HL-60 (cell line): ENCODE data around the gene ZFP57.

Experiments
- DNase-seq, 2 experiments: peaks; one replicate each; pipeline ENCODE4 v3.0.0-alpha.2; 2010 to 2020; ENCODE audit warnings: low read depth in 1 of 2, low spot score in 1 of 2
- H3K27ac ChIP-seq: fragments of 250-450 bp; sonication (Bioruptor Pico); replicated peaks from 2 replicates; pipeline ENCODE4 v1.5.1; 2020; ENCODE audit warnings: mild to moderate bottlenecking, moderate library complexity
- H3K27me3 ChIP-seq: fragments of 250-450 bp; sonication (Bioruptor Pico); 2 replicates; pipeline ENCODE4 v1.5.1; 2021; ENCODE audit warnings: mild to moderate bottlenecking, moderate library complexity; ENCODE audit not compliant: insufficient read depth, poor library complexity, severe bottlenecking
- H3K4me3 ChIP-seq: replicated peaks from 2 replicates; pipeline ENCODE4 v1.5.1; 2011; ENCODE audit warnings: mild to moderate bottlenecking, control low read depth, low read length; ENCODE audit not compliant: insufficient read depth
- GABPA ChIP-seq: IDR thresholded peaks from 2 replicates; pipeline ENCODE4 v1.6.1; 2012; ENCODE audit warnings: low read depth
- POLR2AphosphoS5 ChIP-seq: IDR thresholded peaks from 2 replicates; pipeline ENCODE4 v1.6.1; 2012; ENCODE audit warnings: low read depth
- SPI1 ChIP-seq: IDR thresholded peaks from 2 replicates; pipeline ENCODE4 v1.6.1; 2012; ENCODE audit warnings: low read depth, mild to moderate bottlenecking, borderline replicate concordance
- TF ChIP-seq, protein P1 (sequence below): IDR thresholded peaks from one replicate; pipeline ENCODE4 v1.5.1; 2011; ENCODE audit warnings: low read length, control low read depth, inconsistent platforms; ENCODE audit not compliant: insufficient read depth
- TF ChIP-seq, protein P2 (sequence below): IDR thresholded peaks from 2 replicates; pipeline ENCODE4 v1.6.1; 2012; ENCODE audit warnings: low read depth; ENCODE audit not compliant: insufficient replicate concordance

ZFP57 gene

DNA sequence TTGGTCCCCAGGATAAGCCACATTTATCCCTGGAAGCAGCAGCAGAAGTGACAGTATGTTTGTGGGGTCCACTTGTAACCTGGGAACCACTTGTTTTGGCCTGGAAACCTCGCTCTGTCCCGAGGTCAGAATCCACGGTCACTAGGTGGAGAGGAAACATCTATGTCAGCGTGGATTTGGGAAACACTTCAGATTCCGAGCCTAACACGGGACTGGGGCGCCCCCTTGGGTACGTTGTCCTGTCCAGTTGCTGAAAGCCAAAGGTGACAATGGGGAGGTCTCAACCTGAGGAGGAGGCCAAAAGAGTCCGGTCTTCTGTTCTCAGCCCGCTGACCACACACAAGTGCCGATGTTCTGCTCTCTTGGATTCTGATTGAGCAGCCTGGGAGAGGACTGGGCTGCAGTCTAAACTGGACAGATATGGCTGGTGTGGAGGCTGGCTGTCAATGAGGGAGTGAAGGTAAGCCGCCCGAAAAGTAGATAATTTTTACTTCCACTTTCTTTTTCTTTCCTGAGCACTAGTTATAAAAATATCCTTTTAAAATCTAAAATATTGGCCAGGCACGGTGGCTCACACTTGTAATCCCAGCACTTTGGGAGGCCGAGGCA is 4.9 kb upstream of the ZFP57 start:
- no peak overlapping the region for H3K27ac ChIP-seq
- no peak for DNase-seq

DNA sequence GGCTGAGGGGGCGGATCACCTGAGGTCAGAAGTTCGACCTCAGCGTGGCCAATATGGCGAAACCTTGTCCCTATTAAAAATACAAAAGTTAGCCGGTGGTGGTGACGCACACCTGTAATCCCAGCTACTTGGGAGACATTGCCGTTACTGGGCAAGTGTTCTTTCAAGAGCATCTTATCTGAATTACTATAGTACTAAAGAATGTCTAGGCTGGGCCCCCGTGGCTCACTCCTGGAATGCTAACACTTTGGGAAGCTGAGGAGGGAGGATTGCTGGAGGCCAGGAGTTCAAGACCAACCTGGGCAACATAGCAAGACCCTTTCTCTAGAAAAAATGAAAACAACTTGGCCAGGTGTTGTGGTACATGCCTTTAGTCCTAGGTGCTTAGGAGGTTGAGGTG is 859 bp upstream of the ZFP57 start:
- H3K27ac ChIP-seq = no peak overlapping the region
- TF ChIP-seq, protein P1, sequence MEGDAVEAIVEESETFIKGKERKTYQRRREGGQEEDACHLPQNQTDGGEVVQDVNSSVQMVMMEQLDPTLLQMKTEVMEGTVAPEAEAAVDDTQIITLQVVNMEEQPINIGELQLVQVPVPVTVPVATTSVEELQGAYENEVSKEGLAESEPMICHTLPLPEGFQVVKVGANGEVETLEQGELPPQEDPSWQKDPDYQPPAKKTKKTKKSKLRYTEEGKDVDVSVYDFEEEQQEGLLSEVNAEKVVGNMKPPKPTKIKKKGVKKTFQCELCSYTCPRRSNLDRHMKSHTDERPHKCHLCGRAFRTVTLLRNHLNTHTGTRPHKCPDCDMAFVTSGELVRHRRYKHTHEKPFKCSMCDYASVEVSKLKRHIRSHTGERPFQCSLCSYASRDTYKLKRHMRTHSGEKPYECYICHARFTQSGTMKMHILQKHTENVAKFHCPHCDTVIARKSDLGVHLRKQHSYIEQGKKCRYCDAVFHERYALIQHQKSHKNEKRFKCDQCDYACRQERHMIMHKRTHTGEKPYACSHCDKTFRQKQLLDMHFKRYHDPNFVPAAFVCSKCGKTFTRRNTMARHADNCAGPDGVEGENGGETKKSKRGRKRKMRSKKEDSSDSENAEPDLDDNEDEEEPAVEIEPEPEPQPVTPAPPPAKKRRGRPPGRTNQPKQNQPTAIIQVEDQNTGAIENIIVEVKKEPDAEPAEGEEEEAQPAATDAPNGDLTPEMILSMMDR = no peak
- TF ChIP-seq GABPA (no peak), SPI1 (no peak), POLR2AphosphoS5 (no peak)
- TF ChIP-seq, protein P2, sequence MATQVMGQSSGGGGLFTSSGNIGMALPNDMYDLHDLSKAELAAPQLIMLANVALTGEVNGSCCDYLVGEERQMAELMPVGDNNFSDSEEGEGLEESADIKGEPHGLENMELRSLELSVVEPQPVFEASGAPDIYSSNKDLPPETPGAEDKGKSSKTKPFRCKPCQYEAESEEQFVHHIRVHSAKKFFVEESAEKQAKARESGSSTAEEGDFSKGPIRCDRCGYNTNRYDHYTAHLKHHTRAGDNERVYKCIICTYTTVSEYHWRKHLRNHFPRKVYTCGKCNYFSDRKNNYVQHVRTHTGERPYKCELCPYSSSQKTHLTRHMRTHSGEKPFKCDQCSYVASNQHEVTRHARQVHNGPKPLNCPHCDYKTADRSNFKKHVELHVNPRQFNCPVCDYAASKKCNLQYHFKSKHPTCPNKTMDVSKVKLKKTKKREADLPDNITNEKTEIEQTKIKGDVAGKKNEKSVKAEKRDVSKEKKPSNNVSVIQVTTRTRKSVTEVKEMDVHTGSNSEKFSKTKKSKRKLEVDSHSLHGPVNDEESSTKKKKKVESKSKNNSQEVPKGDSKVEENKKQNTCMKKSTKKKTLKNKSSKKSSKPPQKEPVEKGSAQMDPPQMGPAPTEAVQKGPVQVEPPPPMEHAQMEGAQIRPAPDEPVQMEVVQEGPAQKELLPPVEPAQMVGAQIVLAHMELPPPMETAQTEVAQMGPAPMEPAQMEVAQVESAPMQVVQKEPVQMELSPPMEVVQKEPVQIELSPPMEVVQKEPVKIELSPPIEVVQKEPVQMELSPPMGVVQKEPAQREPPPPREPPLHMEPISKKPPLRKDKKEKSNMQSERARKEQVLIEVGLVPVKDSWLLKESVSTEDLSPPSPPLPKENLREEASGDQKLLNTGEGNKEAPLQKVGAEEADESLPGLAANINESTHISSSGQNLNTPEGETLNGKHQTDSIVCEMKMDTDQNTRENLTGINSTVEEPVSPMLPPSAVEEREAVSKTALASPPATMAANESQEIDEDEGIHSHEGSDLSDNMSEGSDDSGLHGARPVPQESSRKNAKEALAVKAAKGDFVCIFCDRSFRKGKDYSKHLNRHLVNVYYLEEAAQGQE = no peak
- peaks cover 13% of the 10 kb centered on the region for H3K27me3 ChIP-seq
- no peak overlapping the region for H3K4me3 ChIP-seq
- no peak for DNase-seq

More for the DNA sequence above, 4.9 kb upstream of the ZFP57 start:
- Histone ChIP-seq H3K4me3 (no peak overlapping the region), H3K27me3 (no peaks in the 10 kb centered on the region)
- TF ChIP-seq GABPA = no peak

DNA sequence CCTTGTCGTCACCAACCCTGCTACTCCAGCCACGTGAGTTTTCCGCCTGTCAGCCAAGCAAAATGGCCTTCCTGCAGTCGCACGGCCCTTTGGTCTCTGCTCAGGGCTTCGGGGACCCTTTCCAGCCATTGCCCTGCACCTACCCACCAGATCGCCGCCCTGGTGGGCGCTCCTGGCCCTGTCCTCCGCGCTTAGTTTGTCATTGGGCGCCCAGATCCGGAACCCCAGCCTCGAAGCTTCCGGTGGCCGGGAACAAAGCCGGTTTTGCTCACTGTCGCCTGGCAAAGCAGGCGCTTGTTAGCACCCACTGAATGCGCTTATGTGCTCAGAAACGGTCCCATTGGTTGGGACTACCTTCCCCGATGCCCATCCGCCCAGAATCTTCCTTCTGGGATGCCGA is 536 bp downstream of the ZFP57 start:
- TF ChIP-seq SPI1 = no peak
- TF ChIP-seq, protein P1 = no peak
- TF ChIP-seq, protein P2 = no peak
- no peak for TF ChIP-seq GABPA
- no peak for TF ChIP-seq POLR2AphosphoS5
- no peak for DNase-seq
- Histone ChIP-seq H3K27ac (no peak overlapping the region), H3K4me3 (no peak overlapping the region), H3K27me3 (peaks cover 13% of the 10 kb centered on the region)

DNA sequence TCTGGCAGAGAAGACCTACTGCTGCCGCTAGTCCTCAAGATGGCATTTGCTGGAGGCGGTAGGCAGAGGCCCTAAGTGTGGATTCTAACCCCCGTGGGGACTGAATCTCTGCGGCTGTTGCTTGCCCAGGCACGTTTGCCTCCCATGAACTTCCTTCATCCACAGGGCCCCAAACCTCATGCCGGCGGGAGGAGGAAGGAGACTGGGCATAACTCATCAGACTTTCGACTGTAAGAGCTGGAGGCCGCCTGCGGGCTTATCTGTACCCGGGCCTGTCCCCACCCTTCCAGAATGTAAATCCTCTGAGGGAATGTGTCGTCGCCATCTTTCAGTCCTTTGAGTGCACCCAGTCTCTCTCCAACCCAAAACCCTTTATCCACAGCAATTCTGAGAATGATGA is 990 bp downstream of the ZFP57 start:
- TF ChIP-seq SPI1 = no peak
- TF ChIP-seq, protein P2 = no peak
- no peak for TF ChIP-seq GABPA
- TF ChIP-seq POLR2AphosphoS5 = no peak
- TF ChIP-seq, protein P1 = no peak
- H3K27me3 ChIP-seq = peaks cover 13% of the 10 kb centered on the region
- no peak overlapping the region for H3K27ac ChIP-seq
- H3K4me3 ChIP-seq = no peak overlapping the region
- no peak for DNase-seq
